Gastrocnemius medialis (tissue), 4 donors: Measurements from ENCODE around the gene MYO16. TPM values are rescaled to one million over a fixed set of nuclear protein-coding genes. Genes with fewer than 3 reads are reported as not detected.

Experiments
- ATAC-seq, 2 donors: fragments of 150-250 bp; one replicate each; pipeline ENCODE4 v1.9.1; 2016
- DNase-seq, 2 donors: peaks; one replicate each; pipeline ENCODE4 v3.0.0-alpha.2; 2019
- H3K27ac ChIP-seq, 4 donors: fragments of 200-600 bp; sonication (generic); 1 replicate in 1 of 4; 2 replicates in 3 of 4; pipeline ENCODE4 v1.5.1; 2016 to 2018; ENCODE audit warnings: mild to moderate bottlenecking in 2 of 4, moderate library complexity in 1 of 4
- H3K27me3 ChIP-seq, 3 donors: fragments of 200-600 bp; sonication (generic) in 2 of 3; 1 replicate in 1 of 3; 2 replicates in 2 of 3; pipeline versions ENCODE4 v1.5.1 to v1.6.0; 2016 to 2019; ENCODE audit warnings: mild to moderate bottlenecking in 1 of 3, moderate library complexity in 1 of 3
- H3K36me3 ChIP-seq, 2 donors: fragments of 200-600 bp; sonication (generic) in 1 of 2; one replicate each; pipeline ENCODE4 v1.5.1; 2017 to 2018
- H3K4me1 ChIP-seq, 2 donors: fragments of 200-600 bp; sonication (generic) in 1 of 2; one replicate each; pipeline ENCODE4 v1.5.1; 2016 to 2017; ENCODE audit warnings: mild to moderate bottlenecking in 2 of 2
- H3K4me3 ChIP-seq, 4 donors: fragments of 200-600 bp; sonication (generic) in 3 of 4; 1 replicate in 1 of 4; 2 replicates in 3 of 4; pipeline ENCODE4 v1.5.1; 2016 to 2019; ENCODE audit warnings: mild to moderate bottlenecking in 2 of 4
- H3K9me3 ChIP-seq, 3 donors: fragments of 200-600 bp; sonication (generic) in 2 of 3; 1 replicate in 1 of 3; 2 replicates in 2 of 3; pipeline ENCODE4 v1.5.1; 2016 to 2019
- POLR2A ChIP-seq, 2 donors: fragments of 450-650 bp; IDR thresholded peaks; one replicate each; pipeline ENCODE4 v1.6.1; 2017; ENCODE audit warnings: antibody characterized with exemption in 2 of 2, mild to moderate bottlenecking in 2 of 2, moderate library complexity in 2 of 2
- in situ Hi-C, 4 donors: fragments of 200-750 bp; cut with MboI; loops; one replicate each; pipeline versions ENCODE4 v1.15.0 to v1.8.0; 2017; ENCODE audit warnings: low sequenced_read_pairs in 4 of 4
- intact Hi-C: fragments of 100-400 bp; cut with DNase I; formaldehyde crosslinking; loops from one replicate; pipeline ENCODE4 v1.15.1; 2023; ENCODE audit warnings: low total_unique reads
- total RNA-seq, 4 donors: library from RNA; depleted of rRNA; stranded (reverse); fragments of >200 nt; gene quantifications; one replicate each; pipeline versions ENCODE4 v1.1.0 to v1.2.3, GENCODE V29; 2016
- TF ChIP-seq, protein P1 (sequence below), 5 experiments: fragments of 450-650 bp in 3 of 5; fragments of 200-600 bp in 2 of 5; sonication (generic) in 2 of 5; IDR thresholded peaks in 4 of 5; conservative IDR thresholded peaks in 1 of 5; 1 replicate in 4 of 5; 2 replicates in 1 of 5; pipeline ENCODE4 v1.5.1; 2016 to 2019; ENCODE audit warnings: antibody characterized with exemption in 5 of 5, mild to moderate bottlenecking in 3 of 5, moderate library complexity in 3 of 5

Gene MYO16
- total RNA-seq, 4 donors from 2014 or later, result 0.02 TPM; not detected in 3

DNA sequence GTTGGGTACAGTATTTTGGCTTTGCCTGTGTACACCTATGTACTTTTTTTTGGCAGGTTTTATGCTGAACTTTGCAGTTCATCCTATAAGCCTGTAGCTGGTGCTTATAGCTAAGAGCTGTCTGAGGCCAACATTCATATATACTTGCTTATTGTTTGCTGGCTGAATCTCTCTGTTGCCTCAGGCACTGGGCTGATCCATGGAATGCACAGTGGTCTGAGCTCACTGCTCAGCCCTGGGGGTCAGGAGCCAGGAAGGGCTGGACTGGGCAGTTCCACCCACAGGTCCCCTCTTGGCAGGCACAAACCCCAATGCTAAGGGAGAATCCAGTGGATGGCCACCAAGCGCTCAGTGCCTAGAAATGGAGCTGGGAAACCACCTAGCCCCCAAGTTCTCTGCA lies 308.7 kb downstream of the MYO16 start:
- TF ChIP-seq, protein P1, sequence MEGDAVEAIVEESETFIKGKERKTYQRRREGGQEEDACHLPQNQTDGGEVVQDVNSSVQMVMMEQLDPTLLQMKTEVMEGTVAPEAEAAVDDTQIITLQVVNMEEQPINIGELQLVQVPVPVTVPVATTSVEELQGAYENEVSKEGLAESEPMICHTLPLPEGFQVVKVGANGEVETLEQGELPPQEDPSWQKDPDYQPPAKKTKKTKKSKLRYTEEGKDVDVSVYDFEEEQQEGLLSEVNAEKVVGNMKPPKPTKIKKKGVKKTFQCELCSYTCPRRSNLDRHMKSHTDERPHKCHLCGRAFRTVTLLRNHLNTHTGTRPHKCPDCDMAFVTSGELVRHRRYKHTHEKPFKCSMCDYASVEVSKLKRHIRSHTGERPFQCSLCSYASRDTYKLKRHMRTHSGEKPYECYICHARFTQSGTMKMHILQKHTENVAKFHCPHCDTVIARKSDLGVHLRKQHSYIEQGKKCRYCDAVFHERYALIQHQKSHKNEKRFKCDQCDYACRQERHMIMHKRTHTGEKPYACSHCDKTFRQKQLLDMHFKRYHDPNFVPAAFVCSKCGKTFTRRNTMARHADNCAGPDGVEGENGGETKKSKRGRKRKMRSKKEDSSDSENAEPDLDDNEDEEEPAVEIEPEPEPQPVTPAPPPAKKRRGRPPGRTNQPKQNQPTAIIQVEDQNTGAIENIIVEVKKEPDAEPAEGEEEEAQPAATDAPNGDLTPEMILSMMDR (IDR thresholded peaks at IDR 0.05 in 4 of 5, conservative IDR thresholded peaks at IDR 0.05 in 1 of 5), result no peak
- TF ChIP-seq POLR2A (IDR thresholded peaks at IDR 0.05), result no peak
- DNase-seq (no peak), ATAC-seq (no peak)
- Histone ChIP-seq H3K36me3 (no peaks in the 10 kb centered on the region), H3K27ac (no peak overlapping the region), H3K4me3 (no peak overlapping the region), H3K27me3 (no peaks in the 10 kb centered on the region), H3K9me3 (no peaks in the 10 kb centered on the region), H3K4me1 (no peaks in the 10 kb centered on the region)
- in situ Hi-C loops (no loop called here), intact Hi-C loops (no loop called here)

GRCh38 chr13:108940121-108940520 lies 310.7 kb downstream of the MYO16 start:
- Histone ChIP-seq H3K27ac (no peak overlapping the region), H3K9me3 (no peaks in the 10 kb centered on the region), H3K4me3 (no peak overlapping the region), H3K27me3 (no peaks in the 10 kb centered on the region), H3K4me1 (no peaks in the 10 kb centered on the region), H3K36me3 (no peaks in the 10 kb centered on the region)
- in situ Hi-C loops (no loop called here), intact Hi-C loops (no loop called here)
- DNase-seq (no peak), ATAC-seq (no peak)
- no peak for TF ChIP-seq POLR2A (IDR thresholded peaks at IDR 0.05)

GRCh38 chr13:108943842-108944241 lies 314.4 kb downstream of the MYO16 start:
- in situ Hi-C loops (no loop called here), intact Hi-C loops (no loop called here)
- H3K9me3 ChIP-seq, result no peaks in the 10 kb centered on the region
- H3K4me3 ChIP-seq, result no peak overlapping the region
- H3K4me1 ChIP-seq, result no peaks in the 10 kb centered on the region
- H3K27me3 ChIP-seq, result no peaks in the 10 kb centered on the region
- TF ChIP-seq, protein P1 (IDR thresholded peaks at IDR 0.05 in 4 of 5, conservative IDR thresholded peaks at IDR 0.05 in 1 of 5), result no peak
- no peak for TF ChIP-seq POLR2A (IDR thresholded peaks at IDR 0.05)
- ATAC-seq, result no peak
- H3K36me3 ChIP-seq, result no peaks in the 10 kb centered on the region
- DNase-seq, result no peak
- no peak overlapping the region for H3K27ac ChIP-seq

DNA sequence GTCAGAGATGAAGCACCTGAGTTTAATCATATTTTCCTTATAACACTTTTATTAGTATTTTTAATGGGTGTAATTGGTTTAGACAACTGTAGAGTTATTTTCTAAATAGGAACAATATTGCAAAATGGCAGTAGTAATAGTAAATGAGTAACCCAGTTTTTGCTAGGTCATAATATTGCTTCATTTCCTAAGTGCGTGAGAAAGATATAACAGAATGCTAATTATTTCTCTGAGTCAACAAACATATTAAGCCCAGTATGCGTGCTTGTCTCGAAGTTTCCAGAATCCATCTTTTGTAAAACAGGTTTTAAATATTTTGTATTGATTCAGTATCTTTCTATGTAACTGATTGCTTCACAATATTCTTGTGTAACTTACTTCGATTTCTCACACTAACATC lies 315.3 kb downstream of the MYO16 start:
- Histone ChIP-seq H3K27ac (no peak overlapping the region), H3K36me3 (no peaks in the 10 kb centered on the region), H3K4me3 (no peak overlapping the region), H3K9me3 (no peaks in the 10 kb centered on the region), H3K4me1 (no peaks in the 10 kb centered on the region), H3K27me3 (no peaks in the 10 kb centered on the region)
- DNase-seq (no peak), ATAC-seq (no peak)
- intact Hi-C loops, result no loop called here
- in situ Hi-C loops, result no loop called here
- TF ChIP-seq, protein P1 (IDR thresholded peaks at IDR 0.05 in 4 of 5, conservative IDR thresholded peaks at IDR 0.05 in 1 of 5), result no peak
- no peak for TF ChIP-seq POLR2A (IDR thresholded peaks at IDR 0.05)

- no peaks in the 10 kb centered on the region for H3K27me3 ChIP-seq
- peak in 1 of 2 donors; percentile 39 for ATAC-seq
- TF ChIP-seq, protein P1 (IDR thresholded peaks at IDR 0.05 in 4 of 5, conservative IDR thresholded peaks at IDR 0.05 in 1 of 5), result no peak
- TF ChIP-seq POLR2A (IDR thresholded peaks at IDR 0.05), result no peak
- no peak overlapping the region for H3K27ac ChIP-seq
- intact Hi-C loops, result no loop called here
- no peaks in the 10 kb centered on the region for H3K36me3 ChIP-seq
- H3K4me1 ChIP-seq, result no peaks in the 10 kb centered on the region
- H3K9me3 ChIP-seq, result no peaks in the 10 kb centered on the region
- H3K4me3 ChIP-seq, result no peak overlapping the region
- in situ Hi-C loops, result no loop called here
- peak in 1 of 2 donors; percentile 21 for DNase-seq
These were observed 318.2 kb downstream of the MYO16 start for GRCh38 chr13:108947551-108948030.
